Osteocyte (in vitro differentiated cells): Measurements from ENCODE around the gene PHF14. TPM values are rescaled to one million over a fixed set of nuclear protein-coding genes. Genes with fewer than 3 reads are reported as not detected.

Source experiments
- DNase-seq: peaks from one replicate; pipeline ENCODE4 v3.0.0; 2021; ENCODE audit warnings: mixed read lengths; ENCODE audit not compliant: unreplicated experiment; ENCODE audit errors: extremely low spot score
- H3K27ac Mint-ChIP-seq: one replicate; pipeline ENCODE4 v1.8.0; 2021; ENCODE audit warnings: mild to moderate bottlenecking, mixed read lengths; ENCODE audit not compliant: unreplicated experiment
- H3K27me3 Mint-ChIP-seq: one replicate; pipeline ENCODE4 v1.8.0; 2021; ENCODE audit warnings: mixed read lengths; ENCODE audit not compliant: unreplicated experiment
- H3K36me3 Mint-ChIP-seq: one replicate; pipeline ENCODE4 v1.8.0; 2021; ENCODE audit warnings: mixed read lengths; ENCODE audit not compliant: unreplicated experiment
- H3K4me1 Mint-ChIP-seq: one replicate; pipeline ENCODE4 v1.8.0; 2021; ENCODE audit warnings: mixed read lengths; ENCODE audit not compliant: unreplicated experiment
- H3K4me3 Mint-ChIP-seq: one replicate; pipeline ENCODE4 v1.8.0; 2021; ENCODE audit warnings: mild to moderate bottlenecking, moderate library complexity, mixed read lengths; ENCODE audit not compliant: unreplicated experiment
- H3K9me3 Mint-ChIP-seq: one replicate; pipeline ENCODE4 v1.8.0; 2021; ENCODE audit warnings: mixed read lengths; ENCODE audit not compliant: unreplicated experiment
- CTCF ChIP-seq: fragments of 200-600 bp; sonication (generic); IDR thresholded peaks from 2 replicates; pipeline ENCODE4 v1.5.0; 2021; ENCODE audit warnings: antibody characterized with exemption, mild to moderate bottlenecking, moderate library complexity
- total RNA-seq: library from RNA; stranded (reverse); gene quantifications from 2 replicates; pipeline ENCODE4 v1.2.1, GENCODE V29; 2021

The PHF14 gene
- total RNA-seq, 1 donor from 2014 or later = 43.5 TPM

GRCh38 chr7:11207565-11207964 is 233.9 kb downstream of the PHF14 start:
- TF ChIP-seq CTCF = no peak
- no peak overlapping the region for H3K4me3 Mint-ChIP-seq
- no peaks in the 10 kb centered on the region for H3K27me3 Mint-ChIP-seq
- H3K27ac Mint-ChIP-seq = no peak overlapping the region
- peaks cover 20% of the 10 kb centered on the region for H3K4me1 Mint-ChIP-seq
- no peaks in the 10 kb centered on the region for H3K36me3 Mint-ChIP-seq
- no peak for DNase-seq
- H3K9me3 Mint-ChIP-seq = no peaks in the 10 kb centered on the region

- no peaks in the 10 kb centered on the region for H3K9me3 Mint-ChIP-seq
- H3K4me1 Mint-ChIP-seq = peaks cover 25% of the 10 kb centered on the region
- no peak for TF ChIP-seq CTCF
- no peaks in the 10 kb centered on the region for H3K36me3 Mint-ChIP-seq
- H3K27ac Mint-ChIP-seq = no peak overlapping the region
- no peaks in the 10 kb centered on the region for H3K27me3 Mint-ChIP-seq
- no peak for DNase-seq
- no peak overlapping the region for H3K4me3 Mint-ChIP-seq
These were observed 235.3 kb downstream of the PHF14 start for GRCh38 chr7:11208883-11209465.

- H3K36me3 Mint-ChIP-seq = no peaks in the 10 kb centered on the region
- H3K27me3 Mint-ChIP-seq = no peaks in the 10 kb centered on the region
- H3K27ac Mint-ChIP-seq = no peak overlapping the region
- H3K9me3 Mint-ChIP-seq = no peaks in the 10 kb centered on the region
- no peak for DNase-seq
- no peak for TF ChIP-seq CTCF
- H3K4me1 Mint-ChIP-seq = peaks cover 30% of the 10 kb centered on the region
- no peak overlapping the region for H3K4me3 Mint-ChIP-seq
These were observed 236.7 kb downstream of the PHF14 start for GRCh38 chr7:11210374-11210773.

- H3K27ac Mint-ChIP-seq = peak overlapping the region; percentile 54
- peak; percentile 91 for TF ChIP-seq CTCF
- no peaks in the 10 kb centered on the region for H3K36me3 Mint-ChIP-seq
- peaks cover 30% of the 10 kb centered on the region for H3K4me1 Mint-ChIP-seq
- H3K4me3 Mint-ChIP-seq = no peak overlapping the region
- no peak for DNase-seq
- peaks cover 5% of the 10 kb centered on the region for H3K9me3 Mint-ChIP-seq
- no peaks in the 10 kb centered on the region for H3K27me3 Mint-ChIP-seq
These were observed 238.5 kb downstream of the PHF14 start for GRCh38 chr7:11212080-11212711.

- Mint-ChIP-seq H3K4me3 (no peak overlapping the region), H3K4me1 (peaks cover 30% of the 10 kb centered on the region), H3K36me3 (no peaks in the 10 kb centered on the region), H3K27me3 (no peaks in the 10 kb centered on the region), H3K9me3 (peaks cover 5% of the 10 kb centered on the region), H3K27ac (peak overlapping the region; percentile 54)
- no peak for TF ChIP-seq CTCF
- DNase-seq = no peak
These were observed 239.1 kb downstream of the PHF14 start for GRCh38 chr7:11212816-11213215.
